Naive B cell (primary cell): ENCODE results near the gene CDC42BPB. TPM values are rescaled to one million over a fixed set of nuclear protein-coding genes. Genes with fewer than 3 reads are reported as not detected.

ENCODE experiments used
- ATAC-seq, 2 donors: fragments of 150-1000 bp; cut with Tn5 transposase; 2 replicates each; pipeline ENCODE4 v1.10.0; 2021; ENCODE audit warnings: low read depth in 2 of 2, mild to moderate bottlenecking in 2 of 2, moderate library complexity in 2 of 2
- DNase-seq: peaks from one replicate; pipeline ENCODE4 v3.0.0; 2022
- H3K27ac Mint-ChIP-seq, 6 donors: one replicate each; pipeline ENCODE4 v1.8.0; 2020 to 2022; ENCODE audit warnings: mild to moderate bottlenecking in 6 of 6, mixed read lengths in 6 of 6, moderate library complexity in 5 of 6, inconsistent platforms in 2 of 6
- H3K27me3 Mint-ChIP-seq, 3 donors: one replicate each; pipeline ENCODE4 v1.8.0; 2021 to 2022; ENCODE audit warnings: mixed read lengths in 3 of 3, mild to moderate bottlenecking in 1 of 3
- H3K36me3 Mint-ChIP-seq, 2 donors: one replicate each; pipeline ENCODE4 v1.8.0; 2020 to 2022; ENCODE audit warnings: mixed read lengths in 2 of 2, inconsistent platforms in 1 of 2, mild to moderate bottlenecking in 1 of 2
- H3K4me1 Mint-ChIP-seq, 3 donors: one replicate each; pipeline ENCODE4 v1.8.0; 2020 to 2022; ENCODE audit warnings: mixed read lengths in 3 of 3, inconsistent platforms in 1 of 3, mild to moderate bottlenecking in 1 of 3, moderate library complexity in 1 of 3
- H3K4me3 Mint-ChIP-seq, 8 donors: one replicate each; pipeline ENCODE4 v1.8.0; 2020 to 2022; ENCODE audit warnings: mild to moderate bottlenecking in 8 of 8, mixed read lengths in 8 of 8, moderate library complexity in 8 of 8, inconsistent platforms in 2 of 8
- H3K9me3 Mint-ChIP-seq, 7 donors: one replicate each; pipeline ENCODE4 v1.8.0; 2020 to 2022; ENCODE audit warnings: mixed read lengths in 7 of 7, mild to moderate bottlenecking in 5 of 7, inconsistent platforms in 2 of 7, moderate library complexity in 1 of 7
- polyA plus RNA-seq, 6 donors: library from polyadenylated mRNA; unstranded; fragments of 300-500 nt; fragmentation: Illumina TruSeq; gene quantifications; one replicate each; pipeline ENCODE4 v1.2.3, GENCODE V29; 2021; ENCODE audit warnings: low read depth in 6 of 6

The CDC42BPB gene
- polyA plus RNA-seq, 6 donors from 2014 or later = 0.81 to 2.7 (median 0.97) TPM; not detected in 1

DNA sequence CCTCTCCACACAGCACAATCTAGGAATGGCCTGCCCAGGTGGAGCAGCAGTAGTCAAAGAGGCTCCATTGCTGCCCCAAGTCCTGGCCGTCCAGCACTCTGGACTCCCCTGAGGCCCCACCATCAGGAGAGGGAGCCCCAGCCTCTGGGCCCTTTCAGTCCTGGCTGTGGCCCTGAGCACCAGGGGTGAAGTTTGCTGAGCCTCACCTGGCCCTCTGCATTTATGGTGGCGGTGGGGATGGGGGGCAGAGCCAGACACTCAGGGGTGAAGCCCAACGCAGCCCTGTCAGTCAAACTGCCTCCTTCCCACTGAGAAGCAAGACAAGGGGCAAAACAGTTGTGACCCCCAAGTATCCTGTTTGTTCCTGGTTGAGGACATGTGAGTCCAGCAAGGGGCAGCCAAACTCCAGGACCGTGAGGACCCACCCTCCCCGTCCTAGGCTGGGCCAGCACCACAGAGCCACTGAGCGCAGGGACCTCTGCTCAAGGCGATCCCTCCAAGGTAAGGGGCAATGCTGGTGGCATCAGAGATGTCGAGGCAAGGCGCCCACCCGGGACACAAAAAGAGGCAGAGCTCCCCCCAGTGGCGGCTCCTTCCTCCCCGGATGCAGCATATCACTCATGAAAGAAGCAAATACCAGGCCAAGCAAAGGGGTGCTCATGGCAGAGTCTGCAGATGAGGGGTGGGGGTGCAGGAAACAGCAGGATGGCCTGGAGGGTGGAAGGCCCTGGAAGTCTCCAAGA, 139.7 kb downstream of the CDC42BPB start:
- Mint-ChIP-seq H3K9me3 (no peaks in the 10 kb centered on the region), H3K4me1 (peaks cover 13 to 20% (median 15%) of the 10 kb centered on the region in 3 donors), H3K27ac (peak overlapping the region in 4 of 6 donors; percentile 65 to 94 (median 93)), H3K27me3 (no peaks in the 10 kb centered on the region), H3K36me3 (no peaks in the 10 kb centered on the region), H3K4me3 (peak overlapping the region in 7 of 8 donors; percentile 19 to 84 (median 54))
- peak; percentile 37 to 57 for ATAC-seq
- peak; percentile 66 for DNase-seq

DNA sequence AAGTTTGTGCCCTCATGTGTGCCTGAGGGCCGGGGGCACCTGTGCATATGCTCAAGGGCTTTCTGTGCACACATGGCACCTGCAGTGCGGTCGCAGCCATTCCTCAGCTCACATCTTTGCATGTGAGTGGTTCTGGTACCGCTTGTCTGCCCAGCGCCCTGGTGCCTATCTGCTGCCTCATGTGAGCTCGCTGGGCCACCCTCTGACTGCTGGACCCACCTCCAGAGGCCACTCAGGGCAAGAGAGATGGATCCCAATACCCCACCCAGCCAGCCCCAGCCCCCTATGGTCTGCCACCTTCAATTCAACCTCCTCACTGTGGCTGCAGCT, 140.3 kb downstream of the CDC42BPB start:
- H3K27ac Mint-ChIP-seq = peak overlapping the region in 4 of 6 donors; percentile 65 to 94 (median 93)
- peak overlapping the region in 7 of 8 donors; percentile 19 to 84 (median 54) for H3K4me3 Mint-ChIP-seq
- H3K27me3 Mint-ChIP-seq = no peaks in the 10 kb centered on the region
- no peaks in the 10 kb centered on the region for H3K9me3 Mint-ChIP-seq
- DNase-seq = peak; percentile 72
- peaks cover 13 to 20% (median 15%) of the 10 kb centered on the region in 3 donors for H3K4me1 Mint-ChIP-seq
- H3K36me3 Mint-ChIP-seq = no peaks in the 10 kb centered on the region
- ATAC-seq = peak; percentile 76 to 85

DNA sequence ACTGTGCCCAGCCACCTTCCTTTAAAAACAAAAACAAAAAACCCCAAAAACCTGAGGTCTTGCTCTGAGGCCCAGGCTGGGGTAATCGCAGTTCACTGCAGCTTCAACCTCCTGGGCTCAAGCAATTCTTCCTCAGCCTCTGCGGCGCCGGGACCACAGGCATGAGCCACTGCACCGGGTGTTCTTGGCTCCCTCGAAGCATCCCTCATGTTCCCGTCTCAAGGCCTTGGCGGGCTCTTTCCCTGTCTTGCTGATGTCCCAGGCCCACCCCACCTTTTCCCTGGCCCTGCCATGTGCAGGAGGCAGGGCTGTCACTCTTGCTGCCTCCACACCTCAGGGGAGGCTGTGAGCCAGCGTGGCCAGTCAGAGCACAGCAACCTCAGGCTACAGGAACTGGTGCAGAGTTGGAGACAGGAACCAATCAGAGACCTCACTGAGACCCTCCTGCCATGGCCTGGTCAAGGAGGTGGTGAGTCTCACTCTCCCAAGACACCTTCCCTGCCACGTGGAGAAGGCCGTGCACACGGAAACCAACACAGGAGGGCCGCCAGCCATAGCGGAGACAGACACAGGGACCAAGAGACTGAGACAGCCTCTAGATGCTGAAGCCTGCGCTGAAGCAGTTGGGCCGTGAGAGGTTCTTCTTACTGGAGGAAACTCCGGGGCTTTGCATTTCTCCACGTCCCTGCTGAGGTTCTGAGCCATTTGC, 140.8 kb downstream of the CDC42BPB start:
- Mint-ChIP-seq H3K27me3 (no peaks in the 10 kb centered on the region), H3K4me1 (peaks cover 13 to 20% (median 15%) of the 10 kb centered on the region in 3 donors), H3K4me3 (peak overlapping the region in 7 of 8 donors; percentile 25 to 84 (median 65)), H3K36me3 (no peaks in the 10 kb centered on the region), H3K27ac (peak overlapping the region in 5 of 6 donors; percentile 60 to 94 (median 90)), H3K9me3 (no peaks in the 10 kb centered on the region)
- DNase-seq (no peak), ATAC-seq (peak; percentile 2 to 4)

DNA sequence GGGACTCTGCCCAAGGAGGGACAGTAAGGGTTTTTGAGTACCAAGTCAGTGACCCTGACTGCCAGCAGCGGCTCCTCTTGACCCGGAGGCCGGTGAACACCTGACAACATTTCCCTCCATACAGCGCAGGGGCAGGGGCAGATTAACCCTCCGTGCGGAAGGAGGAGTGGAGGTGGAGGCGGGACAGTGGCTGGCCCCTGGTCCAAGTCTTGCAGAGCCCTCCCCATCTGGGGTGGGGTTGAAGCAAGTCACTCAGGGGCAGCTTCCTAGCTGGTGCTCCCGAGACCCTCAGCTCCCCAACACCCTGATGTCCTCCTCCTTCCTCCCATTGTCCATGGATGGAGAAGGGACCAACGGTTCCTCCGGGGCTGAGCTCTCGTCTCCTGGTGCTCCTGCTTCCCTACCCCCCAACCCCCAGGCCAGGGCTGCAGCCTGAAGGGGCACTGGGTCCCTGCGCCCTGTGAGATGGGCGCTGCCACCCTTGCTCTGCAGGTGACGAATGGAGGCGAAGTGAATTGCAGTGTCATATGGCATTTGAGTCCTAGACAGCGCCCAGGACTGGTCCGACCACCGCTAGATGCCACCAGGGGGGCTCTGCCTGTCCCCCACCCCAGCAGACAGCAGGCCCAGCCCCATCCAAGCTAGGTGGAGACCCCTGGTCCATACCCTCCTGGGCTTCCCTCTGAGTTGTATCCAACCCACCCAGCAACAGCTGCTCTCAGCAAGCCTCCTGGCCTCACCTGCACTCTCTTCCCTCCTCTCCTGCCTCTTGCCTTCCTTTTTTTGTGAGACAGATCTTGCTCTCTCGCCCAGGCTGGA, 141.8 kb downstream of the CDC42BPB start:
- Mint-ChIP-seq H3K36me3 (no peaks in the 10 kb centered on the region), H3K4me1 (peaks cover 13 to 25% (median 15%) of the 10 kb centered on the region in 3 donors), H3K27me3 (no peaks in the 10 kb centered on the region), H3K27ac (peak overlapping the region in 4 of 6 donors; percentile 21 to 93 (median 71)), H3K9me3 (no peaks in the 10 kb centered on the region), H3K4me3 (peak overlapping the region in 5 of 8 donors; percentile 32 to 79 (median 66))
- DNase-seq (no peak), ATAC-seq (no peak)

DNA sequence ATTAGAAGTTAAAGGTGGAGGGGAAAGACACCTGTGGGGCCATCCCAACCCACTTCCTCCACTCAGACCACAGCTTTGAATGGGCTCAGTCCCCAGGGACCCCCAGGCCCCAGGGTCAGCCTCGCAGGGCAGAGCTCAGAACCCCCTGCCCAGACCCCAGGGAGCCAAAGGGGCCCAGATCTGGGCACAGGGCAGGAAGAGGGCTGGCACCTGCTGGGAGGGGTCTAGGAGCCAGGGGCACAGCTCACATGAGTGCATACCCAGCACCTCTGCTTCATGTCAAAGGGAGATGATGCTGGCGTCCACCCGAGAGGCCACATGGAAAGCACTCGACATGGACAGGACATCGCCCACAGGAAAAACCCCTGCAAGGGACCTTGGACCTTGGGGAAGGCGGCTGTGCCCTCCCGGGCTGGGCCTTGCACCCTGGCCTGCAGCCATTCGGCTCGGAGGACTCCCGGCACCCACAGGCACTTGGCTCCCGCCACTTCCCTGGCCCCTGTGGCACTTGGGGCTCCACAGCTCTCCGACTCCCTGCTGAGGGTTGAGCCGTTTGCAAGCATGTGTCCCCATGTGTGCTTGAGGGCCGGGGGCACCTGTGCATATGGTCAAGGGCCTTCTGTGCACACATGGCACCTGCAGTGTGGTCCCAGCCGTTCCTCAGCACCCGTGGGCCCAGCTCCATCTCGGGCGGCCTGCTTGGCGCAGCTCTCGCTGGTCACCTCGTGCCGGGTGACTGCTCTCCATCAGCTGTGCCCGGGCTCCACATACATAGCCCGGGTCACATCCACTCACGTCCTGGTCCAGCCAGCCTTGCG, 142.7 kb downstream of the CDC42BPB start:
- Mint-ChIP-seq H3K4me3 (peak overlapping the region in 7 of 8 donors; percentile 8 to 85 (median 16)), H3K4me1 (peaks cover 15 to 27% (median 16%) of the 10 kb centered on the region in 3 donors)

DNA sequence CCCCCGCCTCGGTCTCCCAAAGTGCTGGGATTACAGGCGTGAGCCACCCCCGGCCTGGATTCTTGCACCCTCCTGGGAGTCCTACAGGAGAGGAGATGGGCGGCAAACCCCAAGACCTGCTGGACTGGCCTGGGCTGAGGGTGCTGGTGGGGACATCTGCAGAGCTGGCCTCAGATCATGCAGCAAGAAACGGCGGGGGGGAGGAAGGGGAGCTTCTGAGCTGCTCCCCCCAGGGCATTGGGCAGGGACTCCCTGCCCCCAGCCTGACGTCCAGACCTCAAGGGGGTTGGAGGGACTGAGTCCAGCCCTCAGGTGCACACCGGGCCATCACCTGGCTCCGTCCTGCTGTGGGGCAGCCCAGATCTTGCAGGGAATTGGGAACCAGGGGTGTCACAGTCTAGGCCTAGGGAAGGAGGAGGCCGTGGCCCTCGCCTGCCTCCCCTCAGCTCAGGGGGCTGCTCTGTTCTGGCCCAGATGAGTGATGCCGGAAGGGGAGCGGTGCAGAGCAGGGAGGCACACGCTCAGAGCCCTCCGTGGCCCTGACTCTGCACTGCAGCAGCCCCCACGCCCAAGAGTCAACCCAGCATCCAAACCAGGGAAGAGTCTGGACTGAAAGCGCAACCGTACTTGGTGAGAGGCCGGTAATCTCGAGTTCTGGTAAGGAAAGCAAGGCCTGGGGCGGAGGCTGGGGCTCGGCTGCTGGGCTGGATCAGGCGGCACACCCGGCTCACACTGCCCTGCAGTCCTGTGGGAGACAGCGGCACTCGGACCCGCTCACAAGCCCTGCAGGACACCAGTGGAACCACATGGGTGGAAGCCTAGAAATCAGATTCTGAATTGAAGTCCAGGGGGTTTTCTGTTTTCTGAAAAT, 143.8 kb downstream of the CDC42BPB start:
- DNase-seq (no peak), ATAC-seq (no peak)
- H3K9me3 Mint-ChIP-seq = no peaks in the 10 kb centered on the region
- no peaks in the 10 kb centered on the region for H3K27me3 Mint-ChIP-seq
- peaks cover 15 to 27% (median 16%) of the 10 kb centered on the region in 3 donors for H3K4me1 Mint-ChIP-seq
- no peak overlapping the region for H3K27ac Mint-ChIP-seq
- H3K4me3 Mint-ChIP-seq = peak overlapping the region in 4 of 8 donors; percentile 16 to 85 (median 59)
- H3K36me3 Mint-ChIP-seq = no peaks in the 10 kb centered on the region

More for the DNA sequence above, 142.7 kb downstream of the CDC42BPB start:
- H3K9me3 Mint-ChIP-seq = no peaks in the 10 kb centered on the region
- DNase-seq = no peak
- no peaks in the 10 kb centered on the region for H3K36me3 Mint-ChIP-seq
- H3K27me3 Mint-ChIP-seq = no peaks in the 10 kb centered on the region
- peak overlapping the region in 1 of 6 donors; percentile 52 for H3K27ac Mint-ChIP-seq
- ATAC-seq = no peak

DNA sequence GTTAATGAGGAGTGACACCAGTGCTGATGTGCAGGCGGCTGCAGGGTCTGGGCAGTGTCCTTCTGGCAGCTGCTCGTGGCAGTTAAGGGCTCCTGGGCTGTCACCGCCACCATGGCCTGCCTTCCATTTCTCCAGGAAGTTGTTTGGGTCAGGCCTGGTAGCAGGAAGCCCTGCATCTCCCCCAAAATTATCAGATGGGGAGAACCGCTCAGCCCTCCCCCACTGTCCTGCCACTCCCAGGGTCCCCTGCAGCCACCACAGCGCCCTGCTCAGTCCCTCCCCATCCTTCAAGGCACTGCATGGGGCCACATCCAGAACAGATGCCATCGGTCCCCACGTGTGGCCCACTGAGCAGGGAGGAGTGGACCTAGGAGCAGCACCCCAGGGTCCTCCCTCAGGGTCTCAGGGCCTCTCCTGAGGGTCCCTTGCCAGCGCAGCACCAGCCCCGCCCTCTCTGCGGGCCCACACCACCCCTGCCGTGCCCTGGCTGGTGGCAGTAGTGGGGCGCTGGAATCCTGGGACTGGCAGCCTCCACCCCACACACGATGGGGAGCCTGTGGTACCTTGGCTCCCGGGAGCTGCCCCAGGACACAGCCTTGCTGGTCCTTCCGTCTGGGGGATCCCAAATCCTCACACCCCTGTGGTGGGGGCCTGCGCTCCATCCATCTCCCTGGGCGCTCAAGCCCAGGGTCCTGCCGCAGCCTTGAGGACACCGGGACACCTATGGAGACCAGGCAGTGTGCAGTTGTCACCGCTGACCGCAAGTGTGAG, 145.2 kb downstream of the CDC42BPB start:
- H3K4me3 Mint-ChIP-seq = peak overlapping the region in 2 of 8 donors; percentile 44
- H3K9me3 Mint-ChIP-seq = no peaks in the 10 kb centered on the region
- DNase-seq (no peak), ATAC-seq (no peak)
- H3K27me3 Mint-ChIP-seq = no peaks in the 10 kb centered on the region
- peaks cover 0 to 6% of the 10 kb centered on the region in 2 donors for H3K36me3 Mint-ChIP-seq
- peaks cover 23 to 34% (median 24%) of the 10 kb centered on the region in 3 donors for H3K4me1 Mint-ChIP-seq
- H3K27ac Mint-ChIP-seq = peak overlapping the region in 1 of 6 donors; percentile 60

DNA sequence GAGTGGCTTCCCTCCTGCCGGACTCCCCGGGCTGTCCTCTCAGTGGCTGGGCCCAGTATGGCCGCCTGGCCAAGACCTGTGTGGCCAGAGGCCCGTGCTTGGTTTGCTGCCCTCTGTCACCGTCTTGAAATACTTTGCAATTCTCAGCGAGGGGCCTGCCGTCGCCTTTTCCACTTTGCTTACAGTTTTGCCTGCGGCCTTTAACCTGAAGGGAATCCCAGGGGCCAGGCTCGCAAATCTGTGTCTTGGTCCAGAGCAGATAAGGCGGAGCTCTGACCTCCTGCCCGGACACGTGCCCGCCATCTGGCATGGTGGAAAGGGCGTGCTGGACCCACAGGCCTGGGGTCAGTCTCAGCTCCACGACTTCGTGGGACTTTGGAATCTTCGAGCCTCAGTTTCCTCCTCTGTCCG, 145.8 kb downstream of the CDC42BPB start:
- Mint-ChIP-seq H3K27ac (no peak overlapping the region), H3K36me3 (peaks cover 0 to 6% of the 10 kb centered on the region in 2 donors), H3K9me3 (no peaks in the 10 kb centered on the region), H3K4me1 (peaks cover 18 to 37% (median 24%) of the 10 kb centered on the region in 3 donors), H3K4me3 (no peak overlapping the region), H3K27me3 (no peaks in the 10 kb centered on the region)
- no peak for DNase-seq
- no peak for ATAC-seq

DNA sequence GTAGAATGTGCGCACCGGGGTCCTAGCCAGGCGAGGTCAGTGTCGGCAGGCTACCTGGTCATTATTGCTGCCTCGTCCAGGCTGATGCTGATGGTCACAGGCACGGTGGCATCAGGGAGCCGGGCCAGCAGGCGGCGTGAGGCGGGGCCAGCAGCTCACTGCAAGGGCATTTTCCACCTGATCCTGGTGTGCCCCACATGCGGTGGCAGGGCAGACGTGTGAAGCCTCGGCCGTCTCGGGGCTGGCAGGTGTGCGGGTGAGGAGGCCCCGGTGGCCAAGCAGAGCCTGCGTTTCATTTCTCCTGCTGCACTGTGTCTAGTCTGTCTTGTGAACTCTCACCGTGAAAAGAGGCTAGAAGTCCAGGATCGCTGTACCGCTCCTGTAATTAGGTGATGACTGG, 146.9 kb downstream of the CDC42BPB start:
- Mint-ChIP-seq H3K4me3 (no peak overlapping the region), H3K27me3 (no peaks in the 10 kb centered on the region), H3K4me1 (peaks cover 12 to 38% (median 24%) of the 10 kb centered on the region in 3 donors), H3K36me3 (peaks cover 4 to 6% of the 10 kb centered on the region in 2 donors), H3K9me3 (no peaks in the 10 kb centered on the region), H3K27ac (peak overlapping the region in 5 of 6 donors; percentile 26 to 81 (median 49))
- DNase-seq (no peak), ATAC-seq (no peak)

DNA sequence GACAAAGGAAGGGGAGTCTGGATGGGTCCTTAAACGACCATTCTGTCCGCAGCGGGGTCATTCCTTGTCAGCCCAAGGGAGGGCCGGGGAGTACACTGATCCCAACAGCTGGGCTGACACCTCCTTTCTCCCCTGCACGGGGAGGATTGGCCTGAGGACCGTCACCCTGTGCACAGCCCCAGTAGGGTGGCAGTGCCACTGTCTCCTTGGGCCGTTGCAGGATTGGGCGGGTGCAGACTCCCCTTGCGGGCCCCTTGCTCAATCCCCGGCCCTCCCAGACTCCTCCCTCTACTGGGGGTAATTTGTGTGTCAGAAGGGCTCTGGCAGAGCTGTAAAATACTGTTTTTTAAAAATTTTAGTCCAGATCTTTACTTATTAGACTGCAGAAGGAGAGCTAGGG, 147.4 kb downstream of the CDC42BPB start:
- ATAC-seq (no peak), DNase-seq (no peak)
- H3K4me3 Mint-ChIP-seq = no peak overlapping the region
- H3K36me3 Mint-ChIP-seq = peaks cover 6 to 9% of the 10 kb centered on the region in 2 donors
- no peaks in the 10 kb centered on the region for H3K9me3 Mint-ChIP-seq
- H3K27me3 Mint-ChIP-seq = no peaks in the 10 kb centered on the region
- H3K4me1 Mint-ChIP-seq = peaks cover 12 to 38% (median 20%) of the 10 kb centered on the region in 3 donors
- H3K27ac Mint-ChIP-seq = peak overlapping the region in 2 of 6 donors; percentile 9 to 49

DNA sequence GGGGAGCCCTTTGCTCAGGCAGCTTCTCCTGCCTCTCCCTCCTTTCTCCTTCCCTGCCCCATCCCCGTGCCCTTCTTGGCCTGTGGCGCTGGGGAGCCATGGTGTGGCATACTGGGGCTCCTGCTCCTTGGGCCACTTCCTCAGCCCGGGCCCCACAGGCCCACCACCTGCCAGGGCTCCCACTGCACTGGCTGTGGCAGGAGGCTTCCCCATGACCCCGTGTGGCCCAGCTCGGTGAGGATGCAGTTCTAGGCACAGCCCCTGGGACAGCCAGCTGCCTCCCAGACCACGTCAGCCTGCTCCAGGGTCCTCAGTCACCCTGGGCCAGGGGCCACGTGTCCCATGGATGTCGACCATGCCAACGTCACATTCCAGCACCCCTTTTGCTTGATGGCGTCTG, 147.9 kb downstream of the CDC42BPB start:
- Mint-ChIP-seq H3K4me1 (peaks cover 12 to 34% (median 18%) of the 10 kb centered on the region in 3 donors), H3K27me3 (no peaks in the 10 kb centered on the region), H3K27ac (peak overlapping the region in 1 of 6 donors; percentile 9), H3K4me3 (no peak overlapping the region), H3K36me3 (peaks cover 6 to 9% of the 10 kb centered on the region in 2 donors), H3K9me3 (no peaks in the 10 kb centered on the region)
- ATAC-seq (no peak), DNase-seq (no peak)
